22Rv1 (cell line): ENCODE results near the gene OPN3.

ENCODE experiments used
- H3K27ac ChIP-seq: fragments of 450-650 bp; 2 replicates; pipeline ENCODE4 v1.5.1; 2017
- ZFX ChIP-seq: fragments of 450-650 bp; IDR thresholded peaks from 2 replicates; pipeline ENCODE4 v1.6.1; 2017; ENCODE audit warnings: antibody characterized with exemption, borderline replicate concordance
- TF ChIP-seq, protein P1 (sequence below): fragments of 450-650 bp; IDR thresholded peaks from 2 replicates; pipeline ENCODE4 v1.5.1; 2017; ENCODE audit warnings: mild to moderate bottlenecking

OPN3 gene

GRCh38 chr1:241630899-241631298, 9.3 kb downstream of the OPN3 start:
- no peak overlapping the region for H3K27ac ChIP-seq
- TF ChIP-seq ZFX, result no peak
- TF ChIP-seq, protein P1, sequence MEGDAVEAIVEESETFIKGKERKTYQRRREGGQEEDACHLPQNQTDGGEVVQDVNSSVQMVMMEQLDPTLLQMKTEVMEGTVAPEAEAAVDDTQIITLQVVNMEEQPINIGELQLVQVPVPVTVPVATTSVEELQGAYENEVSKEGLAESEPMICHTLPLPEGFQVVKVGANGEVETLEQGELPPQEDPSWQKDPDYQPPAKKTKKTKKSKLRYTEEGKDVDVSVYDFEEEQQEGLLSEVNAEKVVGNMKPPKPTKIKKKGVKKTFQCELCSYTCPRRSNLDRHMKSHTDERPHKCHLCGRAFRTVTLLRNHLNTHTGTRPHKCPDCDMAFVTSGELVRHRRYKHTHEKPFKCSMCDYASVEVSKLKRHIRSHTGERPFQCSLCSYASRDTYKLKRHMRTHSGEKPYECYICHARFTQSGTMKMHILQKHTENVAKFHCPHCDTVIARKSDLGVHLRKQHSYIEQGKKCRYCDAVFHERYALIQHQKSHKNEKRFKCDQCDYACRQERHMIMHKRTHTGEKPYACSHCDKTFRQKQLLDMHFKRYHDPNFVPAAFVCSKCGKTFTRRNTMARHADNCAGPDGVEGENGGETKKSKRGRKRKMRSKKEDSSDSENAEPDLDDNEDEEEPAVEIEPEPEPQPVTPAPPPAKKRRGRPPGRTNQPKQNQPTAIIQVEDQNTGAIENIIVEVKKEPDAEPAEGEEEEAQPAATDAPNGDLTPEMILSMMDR, result no peak

DNA sequence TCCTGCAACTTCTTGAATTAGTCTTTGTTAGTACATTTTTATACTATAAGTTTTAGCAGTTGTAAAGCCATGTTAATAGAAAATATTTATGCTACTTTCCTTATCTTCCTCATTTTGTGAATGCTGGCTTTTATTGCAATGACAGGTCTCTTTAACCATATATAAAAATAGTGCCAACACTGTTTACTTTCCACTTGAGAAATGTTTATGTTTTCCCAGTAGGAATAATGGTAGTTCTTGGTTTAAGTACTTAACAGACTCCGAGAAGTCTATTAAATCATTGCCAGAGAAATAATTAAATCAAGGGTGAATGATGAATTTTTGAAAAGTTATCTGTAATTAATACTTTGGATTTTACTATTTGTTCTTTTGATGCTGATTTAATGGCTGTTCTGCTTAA, 9.7 kb downstream of the OPN3 start:
- TF ChIP-seq ZFX, result no peak
- TF ChIP-seq, protein P1, result no peak
- H3K27ac ChIP-seq, result no peak overlapping the region

DNA sequence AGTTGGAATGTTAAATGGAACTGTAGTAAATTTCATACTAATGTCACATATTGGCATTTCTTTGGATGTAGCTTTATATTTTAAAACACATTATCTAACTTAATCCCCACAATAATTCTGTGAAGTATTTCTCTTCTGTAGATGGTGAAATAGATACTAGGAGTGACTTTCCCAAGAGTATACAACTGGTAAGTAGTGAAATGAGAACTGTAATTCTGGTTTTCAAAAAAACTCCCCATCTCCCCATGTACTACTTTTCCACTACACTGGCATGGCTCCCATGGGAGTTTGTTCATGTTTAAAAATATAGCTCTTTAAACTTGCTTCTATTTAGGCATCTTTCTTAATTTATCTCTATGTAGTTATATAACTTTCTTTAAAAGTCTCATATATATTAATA, 10.2 kb downstream of the OPN3 start:
- TF ChIP-seq ZFX, result no peak
- TF ChIP-seq, protein P1, result no peak
- H3K27ac ChIP-seq, result no peak overlapping the region

GRCh38 chr1:241627453-241628259, 12.5 kb downstream of the OPN3 start:
- no peak overlapping the region for H3K27ac ChIP-seq
- TF ChIP-seq ZFX, result no peak
- TF ChIP-seq, protein P1, result peak; percentile 88

DNA sequence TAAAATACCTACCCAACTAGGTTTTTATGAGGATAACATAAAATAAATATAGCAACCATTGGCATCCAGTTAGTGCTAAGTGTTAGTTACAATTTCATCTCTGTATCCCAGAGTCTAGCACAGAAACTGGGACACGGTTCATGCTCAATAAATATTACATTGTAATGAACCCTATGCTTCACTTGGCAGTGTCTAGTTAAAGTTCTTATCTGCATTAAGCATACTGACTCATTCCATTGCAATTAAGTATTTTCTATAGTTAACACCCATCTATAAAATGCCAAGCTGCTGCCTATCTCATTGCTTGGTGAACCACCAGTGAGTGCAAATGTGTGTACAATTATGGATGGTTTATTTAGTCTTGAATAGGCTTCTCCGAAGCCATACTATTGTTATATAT, 15.2 kb downstream of the OPN3 start:
- TF ChIP-seq ZFX, result no peak
- TF ChIP-seq, protein P1, result no peak
- no peak overlapping the region for H3K27ac ChIP-seq

- H3K27ac ChIP-seq, result no peak overlapping the region
- TF ChIP-seq, protein P1, result no peak
Measured at GRCh38 chr1:241622669-241623068, 17.5 kb downstream of the OPN3 start.

DNA sequence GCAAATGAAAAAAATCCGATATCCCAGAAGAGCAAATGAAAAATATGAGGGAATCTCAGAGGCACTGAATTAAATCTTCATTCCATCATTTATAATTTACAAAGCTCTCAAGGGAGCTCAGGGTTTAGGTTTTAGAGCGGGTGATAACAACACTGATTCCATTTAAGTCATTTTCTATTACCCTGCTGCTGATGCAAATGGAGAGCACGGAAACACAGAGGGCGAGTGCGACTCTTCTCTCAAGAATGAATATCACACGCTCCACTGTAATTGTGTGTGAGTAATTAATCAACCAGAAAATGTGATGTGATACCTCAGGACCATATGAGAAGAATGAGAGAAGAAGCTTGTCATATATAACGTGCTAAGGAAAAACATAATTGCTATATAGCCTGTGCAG, 22.7 kb downstream of the OPN3 start:
- TF ChIP-seq, protein P1, result no peak
- TF ChIP-seq ZFX, result no peak
- no peak overlapping the region for H3K27ac ChIP-seq
